H9 (cell line): ENCODE measurements around the gene GAB3. TPM values are rescaled to one million over a fixed set of nuclear protein-coding genes. Genes with fewer than 3 reads are reported as not detected.

Source experiments
- DNase-seq: peaks from one replicate; pipeline ENCODE4 v3.0.0-alpha.2; 2017
- H2AFZ ChIP-seq: one replicate; pipeline ENCODE4 v1.6.1; 2013; ENCODE audit warnings: mild to moderate bottlenecking, low read length, control low read depth, moderate library complexity
- H2AK5ac ChIP-seq: 2 replicates; pipeline ENCODE4 v1.6.1; 2013; ENCODE audit warnings: low read length, control low read depth, mixed read lengths; ENCODE audit not compliant: insufficient read length
- H2BK120ac ChIP-seq: one replicate; pipeline ENCODE4 v1.6.1; 2013; ENCODE audit warnings: low read depth, mild to moderate bottlenecking, low read length, control low read depth, inconsistent platforms; ENCODE audit not compliant: poor library complexity, severe bottlenecking
- H2BK12ac ChIP-seq: 2 replicates; pipeline ENCODE4 v1.6.1; 2013; ENCODE audit warnings: low read length, control low read depth, mixed read lengths, low read depth; ENCODE audit not compliant: insufficient read length
- H2BK15ac ChIP-seq: 2 replicates; pipeline ENCODE4 v1.6.1; 2013; ENCODE audit warnings: low read depth, low read length, control low read depth
- H2BK20ac ChIP-seq: one replicate; pipeline ENCODE4 v1.6.1; 2013; ENCODE audit warnings: low read depth, mild to moderate bottlenecking, low read length, control low read depth, inconsistent platforms; ENCODE audit not compliant: poor library complexity, severe bottlenecking
- H2BK5ac ChIP-seq: 2 replicates; pipeline ENCODE4 v1.6.1; 2013; ENCODE audit warnings: low read length, control low read depth, mixed read lengths; ENCODE audit not compliant: insufficient read length
- H3K14ac ChIP-seq: 2 replicates; pipeline ENCODE4 v1.6.1; 2013; ENCODE audit warnings: low read length, control low read depth; ENCODE audit not compliant: insufficient read depth
- H3K18ac ChIP-seq: 2 replicates; pipeline ENCODE4 v1.6.1; 2013; ENCODE audit warnings: low read depth, mild to moderate bottlenecking, mixed read lengths, low read length, control low read depth; ENCODE audit not compliant: insufficient read length
- H3K23ac ChIP-seq: 2 replicates; pipeline ENCODE4 v1.6.1; 2013; ENCODE audit warnings: low read length, control low read depth, mixed read lengths, low read depth; ENCODE audit not compliant: insufficient read length
- H3K23me2 ChIP-seq: 2 replicates; pipeline ENCODE4 v1.6.1; 2013; ENCODE audit warnings: low read depth, mild to moderate bottlenecking, mixed read lengths, low read length, control low read depth; ENCODE audit not compliant: insufficient read length, poor library complexity, severe bottlenecking
- H3K27ac ChIP-seq: 2 replicates; pipeline ENCODE4 v1.5.1; 2013; ENCODE audit warnings: low read length, control low read depth, mixed read lengths, low read depth; ENCODE audit not compliant: insufficient read length
- H3K27me3 ChIP-seq: 2 replicates; pipeline ENCODE4 v1.6.1; 2013; ENCODE audit warnings: low read length, control low read depth, inconsistent platforms; ENCODE audit not compliant: insufficient read depth
- H3K4ac ChIP-seq: 2 replicates; pipeline ENCODE4 v1.6.1; 2013; ENCODE audit warnings: low read depth, mild to moderate bottlenecking, control low read depth, inconsistent platforms, low read length, moderate library complexity
- H3K4me1 ChIP-seq: 2 replicates; pipeline ENCODE4 v1.6.1; 2013; ENCODE audit warnings: low read length, control low read depth, inconsistent platforms; ENCODE audit not compliant: insufficient read depth
- H3K4me2 ChIP-seq: 2 replicates; pipeline ENCODE4 v1.6.1; 2013; ENCODE audit warnings: low read length, control low read depth, mixed read lengths; ENCODE audit not compliant: insufficient read length, insufficient read depth
- H3K56ac ChIP-seq: 2 replicates; pipeline ENCODE4 v1.6.1; 2013; ENCODE audit warnings: low read depth, mild to moderate bottlenecking, mixed read lengths, low read length, control low read depth; ENCODE audit not compliant: insufficient read length
- H3K79me1 ChIP-seq: 2 replicates; pipeline ENCODE4 v1.6.1; 2013; ENCODE audit warnings: low read depth, mild to moderate bottlenecking, moderate library complexity, low read length, control low read depth, inconsistent platforms; ENCODE audit not compliant: insufficient read depth, poor library complexity, severe bottlenecking
- H3K79me2 ChIP-seq: 2 replicates; pipeline ENCODE4 v1.6.1; 2013; ENCODE audit warnings: low read length, control low read depth, inconsistent platforms; ENCODE audit not compliant: insufficient read depth
- H3K9ac ChIP-seq: 2 replicates; pipeline ENCODE4 v1.6.1; 2013; ENCODE audit warnings: low read length, control low read depth, mixed read lengths; ENCODE audit not compliant: insufficient read length; ENCODE audit errors: extremely low read depth
- H3K9me3 ChIP-seq: one replicate; pipeline ENCODE4 v1.6.1; 2013; ENCODE audit warnings: low read depth, low read length, inconsistent platforms; ENCODE audit not compliant: control insufficient read depth
- H3T11ph ChIP-seq: one replicate; pipeline ENCODE4 v1.6.1; 2013; ENCODE audit warnings: mild to moderate bottlenecking, low read length, control low read depth, inconsistent platforms
- H4K20me1 ChIP-seq: one replicate; pipeline ENCODE4 v1.6.1; 2013; ENCODE audit not compliant: control insufficient read depth, insufficient read length, insufficient read depth
- H4K5ac ChIP-seq: 2 replicates; pipeline ENCODE4 v1.6.1; 2013; ENCODE audit warnings: low read depth, mild to moderate bottlenecking, mixed read lengths, low read length, control low read depth; ENCODE audit not compliant: insufficient read length
- H4K8ac ChIP-seq: replicated peaks from 2 replicates; pipeline ENCODE4 v1.6.1; 2013; ENCODE audit warnings: low read length, control low read depth, mixed read lengths, low read depth; ENCODE audit not compliant: insufficient read length
- H4K91ac ChIP-seq: 2 replicates; pipeline ENCODE4 v1.6.1; 2013; ENCODE audit warnings: low read depth, mild to moderate bottlenecking, moderate library complexity, mixed read lengths, low read length, control low read depth; ENCODE audit not compliant: insufficient read length
- H3K27ac Mint-ChIP-seq, 3 experiments: 2 replicates in 2 of 3; 3 replicates in 1 of 3; pipeline ENCODE4 v1.8.0; 2020 to 2021; ENCODE audit warnings: mixed read lengths in 3 of 3, mild to moderate bottlenecking in 1 of 3, moderate library complexity in 1 of 3
- H3K27me3 Mint-ChIP-seq: 2 replicates; pipeline ENCODE4 v1.8.0; 2021; ENCODE audit warnings: low read depth, mild to moderate bottlenecking, moderate library complexity, mixed read lengths
- H3K36me3 Mint-ChIP-seq, 3 experiments: 2 replicates in 2 of 3; 3 replicates in 1 of 3; pipeline ENCODE4 v1.8.0; 2020 to 2021; ENCODE audit warnings: low read depth in 3 of 3, mixed read lengths in 3 of 3; ENCODE audit not compliant: insufficient read depth in 1 of 3
- H3K4me1 Mint-ChIP-seq, 2 experiments: 2 replicates each; pipeline ENCODE4 v1.8.0; 2020; ENCODE audit warnings: mixed read lengths in 2 of 2
- H3K4me3 Mint-ChIP-seq, 2 experiments: 2 replicates in 1 of 2; 3 replicates in 1 of 2; pipeline ENCODE4 v1.8.0; 2020 to 2021; ENCODE audit warnings: mild to moderate bottlenecking in 2 of 2, mixed read lengths in 2 of 2, moderate library complexity in 1 of 2
- H3K9me3 Mint-ChIP-seq, 2 experiments: 2 replicates in 1 of 2; 3 replicates in 1 of 2; pipeline ENCODE4 v1.8.0; 2020; ENCODE audit warnings: mild to moderate bottlenecking in 2 of 2, mixed read lengths in 2 of 2, moderate library complexity in 1 of 2
- CTCF ChIP-seq: fragments of 200-600 bp; sonication (generic); conservative IDR thresholded peaks from 3 replicates; pipeline ENCODE4 v1.8.0; 2021; ENCODE audit warnings: antibody characterized with exemption, mild to moderate bottlenecking
- WGBS: extraction: QIAGEN DNeasy Blood & Tissue Kit; methylation state at CpG from one replicate; pipeline ENCODE4 v1.1.7; 2013; ENCODE audit warnings: missing lambda C conversion rate, low lambda C conversion rate, mixed read lengths; ENCODE audit not compliant: insufficient read length; ENCODE audit errors: extremely low coverage; 5-methylcytosine and 5-hydroxymethylcytosine counted together
- total RNA-seq: library from RNA; stranded (reverse); gene quantifications from 2 replicates; pipeline ENCODE4 v1.2.1, GENCODE V29; 2021

Gene GAB3
- total RNA-seq, 1 experiment from 2014 or later: 0.46 TPM

GRCh38 chrX:154729439-154729838, 21.4 kb downstream of the GAB3 start:
- Histone ChIP-seq H4K20me1 (no peaks in the 10 kb centered on the region), H2BK20ac (no peak overlapping the region), H3K18ac (no peak overlapping the region), H3K23ac (no peak overlapping the region), H3K79me1 (no peaks in the 10 kb centered on the region), H3K4me2 (no peak overlapping the region), H2AFZ (no peak overlapping the region), H2BK120ac (no peak overlapping the region), H3K27ac (no peak overlapping the region), H3K14ac (no peak overlapping the region), H3K27me3 (no peaks in the 10 kb centered on the region), H2BK12ac (no peak overlapping the region), H4K5ac (no peak overlapping the region), H2BK5ac (no peak overlapping the region), H3K4ac (no peak overlapping the region), H2BK15ac (no peak overlapping the region), H3K4me1 (peaks cover 2% of the 10 kb centered on the region; the same call in 1 of the 2 replicates), H3K9me3 (peaks cover 66% of the 10 kb centered on the region), H3K9ac (no peak overlapping the region), H4K91ac (no peak overlapping the region), H3K79me2 (no peaks in the 10 kb centered on the region), H3T11ph (no peak overlapping the region), H2AK5ac (no peak overlapping the region), H4K8ac (no peak overlapping the region), H3K56ac (no peak overlapping the region), H3K23me2 (no peaks in the 10 kb centered on the region)
- Mint-ChIP-seq H3K27ac (no peak overlapping the region), H3K27me3 (no peaks in the 10 kb centered on the region), H3K36me3 (peaks cover 0 to 2% (median 0%) of the 10 kb centered on the region in 3 experiments; a peak in 3 of 7 replicates), H3K9me3 (peaks cover 78 to 85% of the 10 kb centered on the region in 2 experiments), H3K4me1 (peaks cover 5 to 9% of the 10 kb centered on the region in 2 experiments; a peak in 2 of 4 replicates), H3K4me3 (no peak overlapping the region)
- TF ChIP-seq CTCF: no peak
- no CpG with 5 or more reads among the region's 3 CpGs for WGBS
- DNase-seq: no peak
